Mucosa of rectum (tissue), 2 donors: ENCODE results near the gene ERBB3.
"Not testable (repeated sequence)": the region's sequence is repeated elsewhere in the genome, so short reads cannot be mapped to it uniquely, and the experiment has no call there.

Experiments used
- H3K27ac ChIP-seq, 2 donors: one replicate each; pipeline ENCODE4 v1.7.0; 2013; ENCODE audit warnings: inconsistent platforms in 2 of 2, low read depth in 2 of 2, low read length in 2 of 2
- H3K27me3 ChIP-seq, 2 donors: one replicate each; pipeline ENCODE4 v1.7.0; 2013; ENCODE audit warnings: low read length in 2 of 2; ENCODE audit not compliant: control insufficient read depth in 2 of 2, insufficient read depth in 2 of 2
- H3K36me3 ChIP-seq, 2 donors: one replicate each; pipeline ENCODE4 v1.7.0; 2013; ENCODE audit warnings: low read length in 2 of 2; ENCODE audit not compliant: control insufficient read depth in 2 of 2, insufficient read depth in 2 of 2
- H3K4me1 ChIP-seq, 2 donors: one replicate each; pipeline ENCODE4 v1.7.0; 2013; ENCODE audit warnings: low read length in 2 of 2, mild to moderate bottlenecking in 1 of 2; ENCODE audit not compliant: control insufficient read depth in 2 of 2, insufficient read depth in 2 of 2
- H3K4me3 ChIP-seq, 2 donors: one replicate each; pipeline ENCODE4 v1.7.0; 2013; ENCODE audit warnings: low read length in 2 of 2
- H3K9ac ChIP-seq, 2 donors: one replicate each; pipeline ENCODE4 v1.7.0; 2013; ENCODE audit warnings: low read length in 2 of 2, low read depth in 1 of 2, mild to moderate bottlenecking in 1 of 2
- H3K9me3 ChIP-seq, 2 donors: one replicate each; pipeline ENCODE4 v1.7.0; 2013; ENCODE audit warnings: low read length in 2 of 2; ENCODE audit not compliant: control insufficient read depth in 2 of 2
- donor health status: healthy.
- donor health status: Normal muscosa, but diverticular disease.

ERBB3 gene

GRCh38 chr12:56079723-56080555, at the start of gene ERBB3:
ERBB3 (plus strand) TSS chr12:56080165; CDS start chr12:56080301, 136 bp downstream.
- Histone ChIP-seq H3K27ac (peak within 1 kb of the TSS; percentile 94 to 98), H3K4me3 (peak within 1 kb of the TSS; percentile 78 to 83), H3K27me3 (peaks cover 0 to 2% of the 10 kb centered on the region in 2 donors), H3K9ac (peak within 1 kb of the TSS; percentile 93 to 96), H3K36me3 (peaks cover 9 to 11% of the 10 kb centered on the region in 2 donors), H3K9me3 (no peaks in the 10 kb centered on the region), H3K4me1 (peaks cover 18 to 37% of the 10 kb centered on the region in 2 donors)

- Histone ChIP-seq H3K4me1 (peaks cover 0 to 3% of the 10 kb centered on the region in 2 donors), H3K36me3 (peaks cover 6 to 26% of the 10 kb centered on the region in 2 donors), H3K9ac (no peak overlapping the region), H3K27ac (no peak overlapping the region), H3K9me3 (no peaks in the 10 kb centered on the region), H3K4me3 (no peak overlapping the region), H3K27me3 (no peaks in the 10 kb centered on the region)
Observed at GRCh38 chr12:56031987-56032386, 48.0 kb upstream of the ERBB3 start.

GRCh38 chr12:56034586-56035332, 45.2 kb upstream of the ERBB3 start:
- Histone ChIP-seq H3K36me3 (peaks cover 6 to 19% of the 10 kb centered on the region in 2 donors), H3K27me3 (no peaks in the 10 kb centered on the region)

DNA sequence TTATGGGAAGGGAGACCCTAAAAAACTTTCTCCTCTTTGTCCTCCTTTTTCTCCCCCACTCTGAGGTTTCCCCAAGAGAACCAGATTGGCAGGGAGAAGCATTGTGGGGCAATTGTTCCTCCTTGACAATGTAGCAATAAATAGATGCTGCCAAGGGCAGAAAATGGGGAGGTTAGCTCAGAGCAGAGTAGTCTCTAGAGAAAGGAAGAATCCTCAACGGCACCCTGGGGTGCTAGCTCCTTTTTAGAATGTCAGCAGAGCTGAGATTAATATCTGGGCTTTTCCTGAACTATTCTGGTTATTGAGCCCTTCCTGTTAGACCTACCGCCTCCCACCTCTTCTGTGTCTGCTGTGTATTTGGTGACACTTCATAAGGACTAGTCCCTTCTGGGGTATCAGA, 42.8 kb upstream of the ERBB3 start:
- Histone ChIP-seq H3K4me3 (no peak overlapping the region), H3K9ac (no peak overlapping the region), H3K27ac (no peak overlapping the region), H3K36me3 (peaks cover 6 to 18% of the 10 kb centered on the region in 2 donors), H3K9me3 (no peaks in the 10 kb centered on the region), H3K27me3 (no peaks in the 10 kb centered on the region), H3K4me1 (peaks cover 5 to 6% of the 10 kb centered on the region in 2 donors)

More at GRCh38 chr12:56034586-56035332, 45.2 kb upstream of the ERBB3 start:
- no peak overlapping the region for H3K4me3 ChIP-seq
- no peak overlapping the region for H3K27ac ChIP-seq
- no peaks in the 10 kb centered on the region for H3K9me3 ChIP-seq
- H3K9ac ChIP-seq: no peak overlapping the region
- no peaks in the 10 kb centered on the region for H3K4me1 ChIP-seq

- Histone ChIP-seq H3K27ac (no peak overlapping the region), H3K4me3 (no peak overlapping the region), H3K27me3 (no peaks in the 10 kb centered on the region), H3K36me3 (peaks cover 3 to 9% of the 10 kb centered on the region in 2 donors), H3K9ac (no peak overlapping the region), H3K9me3 (no peaks in the 10 kb centered on the region), H3K4me1 (peaks cover 12 to 13% of the 10 kb centered on the region in 2 donors)
Observed at GRCh38 chr12:56038022-56038655, 41.8 kb upstream of the ERBB3 start.

- Histone ChIP-seq H3K9ac (no peak overlapping the region), H3K9me3 (no peaks in the 10 kb centered on the region), H3K36me3 (peaks cover 16 to 25% of the 10 kb centered on the region in 2 donors), H3K4me1 (peaks cover 19 to 20% of the 10 kb centered on the region in 2 donors), H3K27me3 (no peaks in the 10 kb centered on the region), H3K4me3 (no peak overlapping the region), H3K27ac (no peak overlapping the region)
Observed at GRCh38 chr12:56040151-56040550, 39.8 kb upstream of the ERBB3 start.

DNA sequence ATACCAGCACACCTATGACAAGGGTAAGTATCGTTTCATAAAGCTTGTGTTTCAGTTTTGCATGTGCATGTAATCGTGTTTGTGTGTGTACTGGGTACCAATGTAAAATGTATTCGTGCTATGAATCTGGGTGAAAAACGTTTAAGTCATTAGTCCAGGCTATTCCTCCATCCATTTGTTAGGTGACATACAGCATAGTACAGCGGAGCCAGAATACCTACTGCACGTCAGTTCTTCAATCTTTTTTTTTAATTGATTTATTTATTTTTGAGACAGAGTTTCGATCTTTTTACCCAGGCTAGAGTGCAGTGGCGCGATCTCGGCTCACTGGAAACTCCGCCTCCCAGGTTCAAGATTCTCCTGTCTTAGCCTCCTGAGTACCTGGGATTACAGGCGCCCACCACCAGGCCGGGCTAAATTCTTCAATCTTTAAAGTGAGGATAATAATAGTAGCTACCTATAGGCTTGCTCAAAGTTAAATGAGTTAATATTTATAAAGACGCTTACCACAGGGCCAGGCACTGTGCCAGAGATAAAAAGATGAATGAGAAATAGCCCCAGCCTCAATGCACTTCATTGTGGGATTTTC, 38.9 kb upstream of the ERBB3 start:
- H3K4me1 ChIP-seq: peaks cover 19 to 26% of the 10 kb centered on the region in 2 donors
- H3K36me3 ChIP-seq: peaks cover 21 to 28% of the 10 kb centered on the region in 2 donors
- no peaks in the 10 kb centered on the region for H3K9me3 ChIP-seq
- H3K4me3 ChIP-seq: peak overlapping the region; percentile 98 to 99
- no peaks in the 10 kb centered on the region for H3K27me3 ChIP-seq
- H3K27ac ChIP-seq: peak overlapping the region; percentile 94 to 95
- peak overlapping the region; percentile 62 to 63 for H3K9ac ChIP-seq

- Histone ChIP-seq H3K4me3 (peak within 1 kb of the TSS; percentile 98 to 99), H3K27me3 (no peaks in the 10 kb centered on the region), H3K9ac (peak within 1 kb of the TSS; percentile 92), H3K27ac (peak within 1 kb of the TSS; percentile 94 to 95), H3K36me3 (peaks cover 21 to 28% of the 10 kb centered on the region in 2 donors), H3K4me1 (peaks cover 19 to 26% of the 10 kb centered on the region in 2 donors), H3K9me3 (no peaks in the 10 kb centered on the region)
Observed at GRCh38 chr12:56041552-56042429, 38.2 kb upstream of the ERBB3 start, which contains the start of gene RPS26. RPS26 (plus strand) TSS chr12:56041918; CDS start chr12:56042167, 249 bp downstream.

GRCh38 chr12:56042430-56042813, 37.5 kb upstream of the ERBB3 start:
- H3K4me1 ChIP-seq: peaks cover 19 to 26% of the 10 kb centered on the region in 2 donors
- H3K27me3 ChIP-seq, H3K9me3 ChIP-seq: not testable (repeated sequence)
- peak overlapping the region; percentile 92 for H3K9ac ChIP-seq
- H3K27ac ChIP-seq: peak overlapping the region; percentile 94 to 95
- H3K4me3 ChIP-seq: peak overlapping the region; percentile 98 to 99
- H3K36me3 ChIP-seq: peaks cover 21 to 28% of the 10 kb centered on the region in 2 donors
